Activated CD4-positive, alpha-beta T cell treated with anti-CD3 and anti-CD28 coated beads for 36 hours (primary cell): Measurements from ENCODE around the gene BTNL9. TPM values are rescaled to one million over a fixed set of nuclear protein-coding genes. Genes with fewer than 3 reads are reported as not detected.
"Not testable (repeated sequence)": the region's sequence is repeated elsewhere in the genome, so short reads cannot be mapped to it uniquely, and the experiment has no call there.

ENCODE experiments used
- ATAC-seq: fragments of 200-7000 bp; cut with Tn5 transposase; one replicate; pipeline ENCODE4 v1.10.0; 2021; ENCODE audit warnings: mild to moderate bottlenecking, moderate library complexity
- CTCF ChIA-PET: fragments of 350-600 bp; sonication (Branson Sonifier 250); formaldehyde crosslinking; loops from one replicate; lab custom pipeline; 2021; ENCODE audit warnings: antibody characterized with exemption; lab: Charles Lee
- POLR2A ChIA-PET: fragments of 350-600 bp; sonication (Branson Sonifier 250); formaldehyde crosslinking; loops from one replicate; lab custom pipeline; 2021; ENCODE audit warnings: antibody characterized with exemption, inconsistent platforms; lab: Charles Lee
- DNase-seq: peaks from one replicate; pipeline ENCODE4 v3.0.0-alpha.2; 2020
- H3K27ac Mint-ChIP-seq: one replicate; pipeline ENCODE4 v1.8.0; 2021; ENCODE audit warnings: mixed read lengths
- H3K27me3 Mint-ChIP-seq: one replicate; pipeline ENCODE4 v1.8.0; 2021; ENCODE audit warnings: mixed read lengths
- H3K36me3 Mint-ChIP-seq: one replicate; pipeline ENCODE4 v1.8.0; 2021; ENCODE audit warnings: low read depth, mixed read lengths
- H3K4me1 Mint-ChIP-seq: one replicate; pipeline ENCODE4 v1.8.0; 2021; ENCODE audit warnings: mixed read lengths
- H3K4me3 Mint-ChIP-seq: one replicate; pipeline ENCODE4 v1.8.0; 2021; ENCODE audit warnings: mild to moderate bottlenecking, moderate library complexity, mixed read lengths
- H3K9me3 Mint-ChIP-seq: one replicate; pipeline ENCODE4 v1.8.0; 2021; ENCODE audit warnings: low read depth, mixed read lengths
- intact Hi-C, 2 experiments: fragments of 100-400 bp; cut with DNase I in 1 of 2; cut with micrococcal nuclease in 1 of 2; formaldehyde crosslinking; loops; one replicate each; pipeline versions ENCODE4 v1.14.2 to v1.15.1; 2022 to 2024; cut with DNase I, micrococcal nuclease
- total RNA-seq, 2 experiments: library from RNA; stranded (reverse); gene quantifications; one replicate each; pipeline ENCODE4 v1.2.3, GENCODE V29; 2021

Gene BTNL9
- total RNA-seq: under 1 TPM in 1 of 2 experiments, not detected in 1; 0.21 TPM

GRCh38 chr5:181039931-181040630 lies at the start of gene BTNL9:
BTNL9 (plus strand) TSS chr5:181040266; CDS start chr5:181045490, 5,224 bp downstream.
- Mint-ChIP-seq H3K9me3 (no peaks in the 10 kb centered on the region), H3K36me3 (no peaks in the 10 kb centered on the region), H3K4me1 (no peaks in the 10 kb centered on the region), H3K27me3 (peaks cover 28% of the 10 kb centered on the region), H3K27ac (no peak within 1 kb of the TSS), H3K4me3 (no peak within 1 kb of the TSS)
- POLR2A ChIA-PET: no interaction called here
- CTCF ChIA-PET: no interaction called here
- no peak for ATAC-seq
- no peak for DNase-seq
- intact Hi-C loops: no loop called here

GRCh38 chr5:180990882-180991242 lies 49.2 kb upstream of the BTNL9 start:
- CTCF ChIA-PET: no interaction called here
- H3K36me3 Mint-ChIP-seq: no peaks in the 10 kb centered on the region

GRCh38 chr5:181001947-181002346 lies 38.1 kb upstream of the BTNL9 start:
- POLR2A ChIA-PET: no interaction called here
- CTCF ChIA-PET: no interaction called here
- Mint-ChIP-seq H3K36me3 (no peaks in the 10 kb centered on the region), H3K9me3 (no peaks in the 10 kb centered on the region), H3K4me1 (no peaks in the 10 kb centered on the region), H3K27me3 (peaks cover 11% of the 10 kb centered on the region), H3K27ac (no peak overlapping the region), H3K4me3 (no peak overlapping the region)
- intact Hi-C loops: no loop called here
- DNase-seq (no peak), ATAC-seq (no peak)

More at GRCh38 chr5:180990882-180991242, 49.2 kb upstream of the BTNL9 start:
- DNase-seq (no peak), ATAC-seq (no peak)
- no peak overlapping the region for H3K4me3 Mint-ChIP-seq
- intact Hi-C loops: no loop called here
- H3K9me3 Mint-ChIP-seq: peaks cover 2% of the 10 kb centered on the region
- POLR2A ChIA-PET: no interaction called here
- peaks cover 19% of the 10 kb centered on the region for H3K27me3 Mint-ChIP-seq
- no peak overlapping the region for H3K27ac Mint-ChIP-seq
- H3K4me1 Mint-ChIP-seq: no peaks in the 10 kb centered on the region

- Mint-ChIP-seq H3K4me3 (no peak overlapping the region), H3K27me3 (peaks cover 9% of the 10 kb centered on the region), H3K36me3 (no peaks in the 10 kb centered on the region), H3K27ac (no peak overlapping the region), H3K9me3 (no peaks in the 10 kb centered on the region), H3K4me1 (no peaks in the 10 kb centered on the region)
- ChIA-PET POLR2A (no interaction called here), CTCF (interaction anchor here (0.8 kb wide), 1 partner anchor 59 kb away, joined by 3 read pairs; no protein-coding TSS in a partner anchor)
- ATAC-seq (no peak), DNase-seq (no peak)
- intact Hi-C loops: no loop called here
Observed at GRCh38 chr5:181005791-181006190, 34.3 kb upstream of the BTNL9 start.

- Mint-ChIP-seq H3K4me1 (no peaks in the 10 kb centered on the region), H3K27ac (no peak overlapping the region), H3K36me3 (no peaks in the 10 kb centered on the region), H3K4me3 (no peak overlapping the region), H3K9me3 (no peaks in the 10 kb centered on the region), H3K27me3 (peaks cover 11% of the 10 kb centered on the region)
- no peak for ATAC-seq
- intact Hi-C loops: no loop called here
- DNase-seq: no peak
- POLR2A ChIA-PET: no interaction called here
- CTCF ChIA-PET: no interaction called here
Observed at GRCh38 chr5:181008136-181008535, 31.9 kb upstream of the BTNL9 start.

- H3K4me1 Mint-ChIP-seq, H3K4me3 Mint-ChIP-seq, H3K9me3 Mint-ChIP-seq, DNase-seq, intact Hi-C loops, POLR2A ChIA-PET, ATAC-seq, H3K36me3 Mint-ChIP-seq, H3K27ac Mint-ChIP-seq, CTCF ChIA-PET: not testable (repeated sequence)
- peaks cover 13% of the 10 kb centered on the region for H3K27me3 Mint-ChIP-seq
Observed at GRCh38 chr5:181010018-181010417, 30.0 kb upstream of the BTNL9 start.

- H3K36me3 Mint-ChIP-seq, ATAC-seq, CTCF ChIA-PET, H3K9me3 Mint-ChIP-seq, H3K27ac Mint-ChIP-seq, H3K4me1 Mint-ChIP-seq, POLR2A ChIA-PET, intact Hi-C loops, DNase-seq, H3K4me3 Mint-ChIP-seq: not testable (repeated sequence)
- H3K27me3 Mint-ChIP-seq: peaks cover 21% of the 10 kb centered on the region
Observed at GRCh38 chr5:181014654-181015053, 25.4 kb upstream of the BTNL9 start.

- H3K9me3 Mint-ChIP-seq, intact Hi-C loops, CTCF ChIA-PET, H3K4me3 Mint-ChIP-seq, ATAC-seq, H3K36me3 Mint-ChIP-seq, DNase-seq, POLR2A ChIA-PET, H3K27ac Mint-ChIP-seq, H3K4me1 Mint-ChIP-seq: not testable (repeated sequence)
- peaks cover 23% of the 10 kb centered on the region for H3K27me3 Mint-ChIP-seq
Observed at GRCh38 chr5:181017448-181017847, 22.6 kb upstream of the BTNL9 start.

- ChIA-PET CTCF (no interaction called here), POLR2A (no interaction called here)
- H3K4me1 Mint-ChIP-seq: no peaks in the 10 kb centered on the region
- no peak overlapping the region for H3K27ac Mint-ChIP-seq
- no peak for ATAC-seq
- peaks cover 12% of the 10 kb centered on the region for H3K9me3 Mint-ChIP-seq
- H3K4me3 Mint-ChIP-seq: no peak overlapping the region
- intact Hi-C loops: no loop called here
- no peak for DNase-seq
- H3K27me3 Mint-ChIP-seq: peaks cover 25% of the 10 kb centered on the region
- H3K36me3 Mint-ChIP-seq: peaks cover 2% of the 10 kb centered on the region
Observed at GRCh38 chr5:181020688-181021087, 19.4 kb upstream of the BTNL9 start.

GRCh38 chr5:181024245-181025064 lies 15.6 kb upstream of the BTNL9 start:
- H3K27ac Mint-ChIP-seq: no peak overlapping the region
- peaks cover 2% of the 10 kb centered on the region for H3K36me3 Mint-ChIP-seq
- CTCF ChIA-PET: no interaction called here
- ATAC-seq: no peak
- H3K27me3 Mint-ChIP-seq: peaks cover 25% of the 10 kb centered on the region
- no peaks in the 10 kb centered on the region for H3K4me1 Mint-ChIP-seq
- intact Hi-C loops: no loop called here
- no peak overlapping the region for H3K4me3 Mint-ChIP-seq
- DNase-seq: no peak
- POLR2A ChIA-PET: no interaction called here
- peaks cover 12% of the 10 kb centered on the region for H3K9me3 Mint-ChIP-seq

GRCh38 chr5:181027452-181028031 lies 12.5 kb upstream of the BTNL9 start:
- Mint-ChIP-seq H3K9me3 (peaks cover 4% of the 10 kb centered on the region), H3K4me1 (no peaks in the 10 kb centered on the region), H3K36me3 (peaks cover 2% of the 10 kb centered on the region), H3K27ac (no peak overlapping the region), H3K27me3 (peaks cover 28% of the 10 kb centered on the region), H3K4me3 (no peak overlapping the region)
- ChIA-PET POLR2A (no interaction called here), CTCF (no interaction called here)
- ATAC-seq (no peak), DNase-seq (no peak)
- intact Hi-C loops: no loop called here
